Stromal cell of bone marrow (primary cell): ENCODE results near the gene JMJD6.
"Not testable (repeated sequence)": the region's sequence is repeated elsewhere in the genome, so short reads cannot be mapped to it uniquely, and the experiment has no call there.

ENCODE experiments used
- DNase-seq: peaks from one replicate; pipeline ENCODE4 v3.0.0-alpha.2; 2012; ENCODE audit warnings: low read depth

The JMJD6 gene

GRCh38 chr17:76726231-76726775 is at the start of gene JMJD6:
Gene JMJD6 (minus strand): TSS chr17:76726606. CDS start chr17:76726475, 131 bp downstream.
- peak; percentile 94 for DNase-seq

DNA sequence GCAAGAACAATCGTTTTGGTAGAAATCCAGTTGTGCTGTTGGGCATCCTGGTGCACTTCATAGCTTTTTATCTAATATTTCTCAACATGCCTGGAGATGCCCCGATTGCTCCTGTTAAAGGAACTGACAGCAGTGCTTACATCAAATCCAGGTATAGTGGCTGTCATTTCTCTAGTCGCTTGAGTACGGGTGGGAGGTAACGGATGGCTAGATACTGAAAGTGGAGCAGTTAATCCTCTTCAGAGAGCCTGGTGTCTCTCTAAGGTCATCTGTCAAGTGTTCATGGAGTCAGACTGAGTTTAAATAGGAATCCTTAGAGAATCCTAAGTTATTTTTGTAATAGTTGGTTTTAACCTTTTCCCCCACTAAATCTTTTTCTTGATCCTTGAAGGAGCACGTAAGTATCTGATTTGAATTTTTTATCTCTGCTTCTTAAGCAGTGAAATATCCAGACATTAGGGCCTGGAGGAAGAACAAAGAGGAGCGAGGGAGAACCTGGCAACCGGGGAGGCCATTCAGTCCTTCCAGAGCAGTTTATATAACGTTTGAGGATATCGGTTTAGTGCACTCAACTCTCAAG is 48.7 kb upstream of the JMJD6 start:
- DNase-seq: no peak

- peak; percentile 79 for DNase-seq
Observed at GRCh38 chr17:76772842-76773525, 46.6 kb upstream of the JMJD6 start.

DNA sequence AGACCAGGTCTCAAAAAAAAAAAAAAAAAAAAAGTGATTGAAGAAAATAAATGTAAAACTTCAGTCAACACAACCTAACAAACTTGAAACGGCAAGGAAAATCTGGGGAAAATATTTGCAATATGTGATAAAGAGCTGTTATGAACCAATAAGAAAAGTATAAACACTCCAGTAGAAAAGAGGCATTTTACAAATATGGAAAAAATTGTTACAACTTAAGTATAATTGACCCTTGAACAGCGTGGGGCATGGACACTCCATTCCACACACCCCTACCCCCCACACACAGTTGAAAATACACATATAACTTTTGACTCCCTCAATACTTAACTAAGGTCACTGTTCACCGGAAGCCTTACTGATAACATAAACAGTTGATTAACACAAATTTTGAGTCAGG is 32.2 kb upstream of the JMJD6 start:
- DNase-seq: no peak

DNA sequence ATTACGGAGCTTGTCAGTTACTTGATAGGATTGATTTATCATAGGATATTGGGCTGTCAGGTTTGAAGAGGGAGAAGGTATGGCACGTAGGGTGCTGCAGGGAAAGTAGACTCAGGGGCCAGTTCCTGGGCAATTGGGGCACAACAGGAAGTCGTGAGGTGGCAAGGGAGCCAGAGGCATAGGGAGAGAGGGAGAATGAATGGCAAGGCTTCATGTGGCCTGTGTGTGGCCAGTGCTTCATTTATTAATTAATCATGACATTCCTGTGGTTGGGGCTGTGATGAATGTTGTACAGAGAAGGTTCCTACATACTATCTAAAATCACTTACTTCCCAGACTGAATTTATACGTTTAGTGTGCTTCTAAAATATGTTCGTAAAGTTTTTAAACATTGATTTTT is 30.9 kb upstream of the JMJD6 start:
- no peak for DNase-seq

- no peak for DNase-seq
Observed at GRCh38 chr17:76755285-76755684, 28.9 kb upstream of the JMJD6 start.

DNA sequence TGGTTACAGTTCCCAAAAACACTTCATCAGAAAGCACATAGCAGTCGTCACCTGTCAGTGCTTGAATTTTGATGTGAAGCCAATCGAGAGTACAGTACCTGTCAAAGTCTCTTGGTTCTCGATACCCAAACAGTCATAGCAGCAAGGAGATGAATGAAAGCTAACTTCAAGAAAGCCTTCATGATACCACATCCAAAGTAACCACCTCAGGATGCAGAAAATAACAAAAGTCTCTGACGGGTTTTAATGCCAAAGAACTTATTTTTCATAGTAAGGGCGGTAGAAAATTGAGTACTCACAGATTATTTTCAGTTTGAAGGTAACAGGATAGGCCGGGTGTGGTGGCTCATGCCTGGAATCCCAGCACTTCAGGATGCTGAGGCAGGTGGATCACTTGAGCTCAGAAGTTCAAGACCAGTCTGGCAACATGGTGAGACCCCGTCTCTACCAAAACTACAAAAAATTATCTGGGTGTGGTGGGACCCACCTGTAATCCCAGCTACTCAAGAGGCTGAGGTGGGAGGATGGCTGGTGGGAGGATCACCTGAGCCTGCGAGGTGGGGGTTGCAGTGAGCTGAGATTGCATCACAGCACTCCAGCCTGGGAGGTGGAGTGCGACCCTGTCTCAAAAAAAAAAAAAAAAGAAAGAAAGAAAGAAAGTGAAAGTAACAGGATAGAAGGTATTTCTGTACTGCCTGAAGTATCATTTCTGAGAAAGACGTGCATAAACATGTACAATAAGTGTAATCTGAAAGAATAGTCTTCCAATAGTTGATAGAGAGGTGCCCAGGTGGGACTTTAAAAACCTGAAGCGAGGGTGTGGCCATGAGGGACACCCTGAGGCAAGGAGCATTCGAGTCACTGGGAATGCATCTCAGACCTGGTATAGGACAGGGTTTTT is 26.9 kb upstream of the JMJD6 start:
- DNase-seq: no peak

DNA sequence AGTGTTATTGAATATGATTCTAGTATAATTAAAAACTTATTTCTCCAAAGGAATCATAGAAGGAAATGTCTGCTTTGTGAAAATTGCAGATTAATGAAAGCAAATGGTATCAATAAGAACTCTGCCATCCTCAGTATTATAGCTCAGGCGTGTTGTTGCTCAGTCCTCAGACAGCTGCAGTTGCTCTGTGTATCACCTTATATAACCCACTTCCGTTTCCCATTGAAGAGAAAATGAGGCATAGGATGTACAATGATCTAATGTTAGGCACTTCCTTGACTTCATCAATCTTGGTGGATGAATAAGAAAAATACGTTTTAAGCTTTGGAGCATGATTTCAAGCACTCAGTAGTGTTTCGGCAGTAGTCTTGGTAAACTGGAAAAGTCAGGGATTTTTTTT is 25.6 kb upstream of the JMJD6 start:
- no peak for DNase-seq

- DNase-seq: no peak
Observed at GRCh38 chr17:76751416-76751993, 25.1 kb upstream of the JMJD6 start.

GRCh38 chr17:76748657-76749056 is 22.3 kb upstream of the JMJD6 start:
- DNase-seq: no peak

DNA sequence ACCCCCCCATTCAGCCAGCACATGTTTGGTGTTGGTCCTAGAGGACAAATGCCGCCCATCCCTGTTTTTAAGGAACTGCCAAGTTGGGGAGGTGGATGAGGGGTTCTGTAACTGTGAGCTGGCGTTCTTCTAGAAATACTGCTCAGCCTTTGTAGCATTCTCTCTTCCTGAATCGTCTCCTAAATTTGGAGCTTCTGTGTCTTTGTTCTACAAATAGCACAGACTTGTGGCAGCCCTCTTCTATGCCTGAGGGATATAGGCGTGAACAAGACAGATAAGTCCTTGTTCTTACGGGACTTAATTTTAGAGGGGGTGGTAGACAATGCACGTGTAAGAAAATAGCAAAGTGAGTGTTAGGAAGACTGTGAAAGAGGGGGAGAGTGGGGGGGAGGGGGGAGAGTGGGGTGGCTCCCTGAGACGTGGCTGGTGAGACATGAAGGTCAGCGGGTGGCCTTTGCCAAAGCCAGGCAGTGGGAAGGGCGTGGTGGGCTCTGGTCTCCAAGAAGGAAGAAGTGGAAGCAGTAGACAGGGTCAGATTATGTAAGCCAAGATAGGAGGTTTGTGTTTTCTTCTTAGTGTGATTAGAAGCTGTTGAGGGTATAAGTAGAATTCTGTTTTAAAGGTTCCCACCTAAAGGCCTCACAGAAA is 21.4 kb upstream of the JMJD6 start:
- no peak for DNase-seq

DNA sequence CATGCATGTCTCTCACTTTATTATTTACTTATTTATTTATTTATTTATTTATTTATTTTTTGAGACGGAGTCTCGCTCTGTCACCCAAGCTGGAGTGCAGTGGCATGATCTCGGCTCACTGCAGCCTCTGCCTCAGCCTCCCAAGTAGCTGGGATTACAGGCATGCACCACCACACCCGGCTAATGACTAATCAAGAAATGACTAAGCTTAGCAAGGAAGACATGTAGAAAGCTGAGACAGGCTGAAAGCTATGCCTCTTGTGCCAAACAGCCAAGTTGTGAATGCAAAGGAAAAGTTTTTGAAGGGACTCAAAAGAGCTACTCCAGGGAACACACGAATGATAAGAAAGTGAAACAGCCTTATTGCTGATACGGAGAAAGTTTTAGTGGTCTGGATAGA is 19.4 kb upstream of the JMJD6 start:
- DNase-seq: not testable (repeated sequence)

- no peak for DNase-seq
Observed at GRCh38 chr17:76744747-76745146, 18.3 kb upstream of the JMJD6 start.

- DNase-seq: no peak
Observed at GRCh38 chr17:76742958-76743357, 16.6 kb upstream of the JMJD6 start.

DNA sequence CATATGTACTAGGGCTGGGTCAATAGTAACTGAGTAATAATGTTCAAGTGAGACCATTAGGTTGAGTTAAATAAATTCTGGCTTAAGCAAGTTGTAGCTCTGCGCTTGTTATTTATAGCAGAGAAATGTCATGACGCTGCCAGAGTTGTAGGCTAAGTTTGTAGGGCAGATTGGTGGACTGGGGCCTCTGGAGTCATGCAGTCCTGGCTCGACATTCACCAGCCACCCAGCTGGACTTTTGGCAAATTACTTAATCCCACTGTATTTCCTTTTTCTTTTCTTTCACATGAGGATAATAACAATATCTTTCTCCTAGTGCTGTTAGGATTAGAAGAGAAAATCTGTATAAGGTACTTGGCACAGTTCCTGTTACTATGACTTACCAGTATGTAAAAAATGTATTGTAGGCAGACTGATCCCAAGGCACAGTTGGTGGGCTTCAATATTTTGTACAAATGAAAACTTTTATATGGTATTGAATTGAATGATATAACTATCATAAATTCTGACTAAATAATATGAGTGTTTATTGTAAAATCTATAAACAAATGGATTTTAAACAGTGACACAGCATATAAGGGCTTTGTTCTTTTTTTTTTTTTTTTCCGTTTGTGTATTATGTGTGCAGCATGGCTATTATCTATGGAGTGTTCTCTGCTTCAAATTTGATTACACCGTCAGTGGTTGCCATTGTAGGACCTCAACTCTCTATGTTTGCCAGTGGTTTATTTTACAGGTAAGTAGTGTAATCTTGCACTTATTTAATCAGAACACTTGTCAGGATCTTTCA is 14.1 kb upstream of the JMJD6 start:
- no peak for DNase-seq

- DNase-seq: not testable (repeated sequence)
Observed at GRCh38 chr17:76739568-76740115, 13.2 kb upstream of the JMJD6 start.

- DNase-seq: no peak
Observed at GRCh38 chr17:76738468-76738850, 12.1 kb upstream of the JMJD6 start.

- DNase-seq: peak; percentile 82
Observed at GRCh38 chr17:76737676-76738467, 11.5 kb upstream of the JMJD6 start, which contains the start of gene MFSD11. Gene MFSD11 (plus strand): TSS chr17:76738119. CDS start chr17:76738353, 234 bp downstream.

- DNase-seq: peak; percentile 98
Observed at GRCh38 chr17:76737082-76737675, 10.8 kb upstream of the JMJD6 start, which contains the start of gene SRSF2. Gene SRSF2 (minus strand): TSS chr17:76737331. CDS start chr17:76737160, 171 bp downstream.
